Keratinocyte (primary cell): Measurements from ENCODE around the gene GPR176. TPM values are rescaled to one million over a fixed set of nuclear protein-coding genes. Genes with fewer than 3 reads are reported as not detected.

ENCODE experiments used
- DNase-seq: peaks from one replicate; pipeline ENCODE4 v3.0.0-alpha.2; 2011; ENCODE audit warnings: low read depth, missing footprints, low spot score
- FAIRE-seq: peaks from 2 replicates; lab custom pipeline; 2011; peaks lifted over from hg19 to GRCh38; lab: Jason Lieb, UNC
- H2AFZ ChIP-seq: 2 replicates; pipeline ENCODE4 v1.6.0; 2012; ENCODE audit warnings: low read length, control low read depth, inconsistent platforms; ENCODE audit not compliant: control insufficient read depth
- H3K27ac ChIP-seq: 2 replicates; pipeline ENCODE4 v1.5.1; 2011; ENCODE audit warnings: low read length; ENCODE audit not compliant: control insufficient read depth, insufficient read depth
- H3K27me3 ChIP-seq: 3 replicates; pipeline ENCODE4 v1.6.0; 2011; ENCODE audit warnings: low read length; ENCODE audit not compliant: control insufficient read depth, insufficient read depth; ENCODE audit errors: extremely low read depth
- H3K36me3 ChIP-seq, 2 experiments: 2 replicates in 1 of 2; 3 replicates in 1 of 2; pipeline ENCODE4 v1.5.1; 2011; ENCODE audit warnings: low read length in 2 of 2, mild to moderate bottlenecking in 1 of 2; ENCODE audit not compliant: control insufficient read depth in 2 of 2, insufficient read depth in 2 of 2; ENCODE audit errors: extremely low read depth in 1 of 2
- H3K4me1 ChIP-seq: 3 replicates; pipeline ENCODE4 v1.5.1; 2011; ENCODE audit warnings: low read length; ENCODE audit not compliant: control insufficient read depth, insufficient read depth; ENCODE audit errors: extremely low read depth
- H3K4me2 ChIP-seq: 3 replicates; pipeline ENCODE4 v1.6.0; 2011; ENCODE audit warnings: low read depth, low read length; ENCODE audit not compliant: control insufficient read depth, insufficient read depth; ENCODE audit errors: extremely low read depth
- H3K4me3 ChIP-seq, 3 experiments: fragments of 200-600 bp in 1 of 3; sonication (generic) in 1 of 3; 2 replicates in 2 of 3; 3 replicates in 1 of 3; pipeline ENCODE4 v1.5.1; 2011 to 2016; ENCODE audit warnings: low read length in 3 of 3, mild to moderate bottlenecking in 3 of 3, control low read depth in 2 of 3, inconsistent platforms in 1 of 3, low read depth in 1 of 3, mixed read lengths in 1 of 3, mixed run types in 1 of 3, moderate library complexity in 1 of 3; ENCODE audit not compliant: control insufficient read depth in 2 of 3, insufficient read depth in 2 of 3; ENCODE audit errors: extremely low read depth in 1 of 3
- H3K79me2 ChIP-seq: 2 replicates; pipeline ENCODE4 v1.6.0; 2012; ENCODE audit warnings: low read length; ENCODE audit not compliant: control insufficient read depth, insufficient read depth
- H3K9ac ChIP-seq: 3 replicates; pipeline ENCODE4 v1.6.0; 2011; ENCODE audit warnings: low read length; ENCODE audit not compliant: control insufficient read depth, insufficient read depth; ENCODE audit errors: extremely low read depth
- H3K9me1 ChIP-seq: 3 replicates; pipeline ENCODE4 v1.6.0; 2011; ENCODE audit warnings: low read length; ENCODE audit not compliant: control insufficient read depth, insufficient read depth; ENCODE audit errors: extremely low read depth
- H3K9me3 ChIP-seq: 2 replicates; pipeline ENCODE4 v1.5.1; 2012; ENCODE audit warnings: low read depth, low read length; ENCODE audit not compliant: control insufficient read depth
- H4K20me1 ChIP-seq: 3 replicates; pipeline ENCODE4 v1.6.0; 2011; ENCODE audit warnings: low read length; ENCODE audit not compliant: control insufficient read depth, insufficient read depth; ENCODE audit errors: extremely low read depth
- CTCF ChIP-seq, 3 experiments: IDR thresholded peaks in 1 of 3; conservative IDR thresholded peaks in 1 of 3; optimal IDR thresholded peaks in 1 of 3; 2 replicates in 2 of 3; 3 replicates in 1 of 3; pipeline versions ENCODE3 to v1.5.1; 2011; ENCODE audit warnings: low read length in 3 of 3, mild to moderate bottlenecking in 3 of 3, moderate library complexity in 2 of 3, control low read depth in 1 of 3, inconsistent platforms in 1 of 3; ENCODE audit not compliant: insufficient read depth in 2 of 3; ENCODE audit errors: extremely low read depth in 1 of 3
- EZH2 ChIP-seq: IDR thresholded peaks from one replicate; pipeline ENCODE4 v1.6.1; 2012; ENCODE audit warnings: inconsistent platforms, mild to moderate bottlenecking, low read length, moderate library complexity
- dilution Hi-C: fragments of 300-500 bp; cut with MboI; formaldehyde crosslinking; loops from one replicate; pipeline ENCODE4 v1.7.0; 2020; ENCODE audit warnings: low sequenced_read_pairs; ENCODE audit not compliant: extremely low pct_ligation_motif_present
- polyA plus RNA-seq, 5 experiments: library from polyadenylated mRNA; depleted of rRNA in 3 of 5; stranded (reverse) in 3 of 5; stranded (forward) in 1 of 5; unstranded in 1 of 5; fragments of >200 nt; gene quantifications; 1 replicate in 1 of 5; 2 replicates in 3 of 5; 3 replicates in 1 of 5; pipeline versions ENCODE4 v1.2.1 to v1.2.3, GENCODE V29; 2011 to 2012; ENCODE audit warnings: missing spikeins in 2 of 5, low read depth in 1 of 5, low replicate concordance in 1 of 5

Gene GPR176
- polyA plus RNA-seq, 1 donor (not counting 4 experiments of a cell fraction or from before 2014, with no cell fraction given): 12.5 TPM

GRCh38 chr15:39931615-39932014, 11.5 kb upstream of the GPR176 start:
- peaks cover 22% of the 10 kb centered on the region for H3K79me2 ChIP-seq
- no peak overlapping the region for H3K4me2 ChIP-seq
- no peaks in the 10 kb centered on the region for H3K27me3 ChIP-seq
- peaks cover 22% of the 10 kb centered on the region for H3K4me1 ChIP-seq
- no peak for TF ChIP-seq CTCF (optimal IDR thresholded peaks at IDR 0.05 in 1 of 3, IDR thresholded peaks at IDR 0.05 in 1 of 3, conservative IDR thresholded peaks at IDR 0.05 in 1 of 3; ENCODE audit: extremely low read depth in 1 of 3, insufficient read depth in 2 of 3, low read length in 3 of 3)
- no peak for TF ChIP-seq EZH2
- no peaks in the 10 kb centered on the region for H3K36me3 ChIP-seq
- H3K9me3 ChIP-seq: no peaks in the 10 kb centered on the region
- H3K27ac ChIP-seq: no peak overlapping the region
- H3K9me1 ChIP-seq: no peaks in the 10 kb centered on the region
- no peak overlapping the region for H3K4me3 ChIP-seq
- H3K9ac ChIP-seq: no peak overlapping the region
- DNase-seq (no peak), FAIRE-seq (no peak)
- H4K20me1 ChIP-seq: peaks cover 5% of the 10 kb centered on the region
- H2AFZ ChIP-seq: no peak overlapping the region
- dilution Hi-C loops: no loop called here

- DNase-seq: no peak
- Histone ChIP-seq H3K9me3 (no peaks in the 10 kb centered on the region), H3K36me3 (no peaks in the 10 kb centered on the region), H3K27ac (no peak overlapping the region), H4K20me1 (no peaks in the 10 kb centered on the region), H3K9me1 (no peaks in the 10 kb centered on the region), H2AFZ (no peak overlapping the region), H3K9ac (no peak overlapping the region), H3K27me3 (no peaks in the 10 kb centered on the region), H3K4me2 (no peak overlapping the region), H3K4me3 (no peak overlapping the region), H3K79me2 (no peaks in the 10 kb centered on the region), H3K4me1 (peaks cover 15% of the 10 kb centered on the region)
- TF ChIP-seq CTCF (optimal IDR thresholded peaks at IDR 0.05 in 1 of 3, IDR thresholded peaks at IDR 0.05 in 1 of 3, conservative IDR thresholded peaks at IDR 0.05 in 1 of 3; ENCODE audit: extremely low read depth in 1 of 3, insufficient read depth in 2 of 3, low read length in 3 of 3) (no peak), EZH2 (no peak)
- dilution Hi-C loops: no loop called here
- FAIRE-seq: no peak
Observed at GRCh38 chr15:39926526-39926925, 6.5 kb upstream of the GPR176 start.
